Prostate gland (tissue), 2 donors: Measurements from ENCODE around the gene FAM3B. TPM values are rescaled to one million over a fixed set of nuclear protein-coding genes. Genes with fewer than 3 reads are reported as not detected.

Experiments
- DNase-seq: peaks from one replicate; pipeline ENCODE4 v3.0.0-alpha.2; 2019; ENCODE audit warnings: low spot score
- H3K27ac ChIP-seq, 2 donors: fragments of 200-600 bp; sonication (generic); 2 replicates each; pipeline ENCODE4 v1.5.1; 2017 to 2019
- H3K27me3 ChIP-seq: fragments of 200-600 bp; sonication (generic); replicated peaks from 2 replicates; pipeline ENCODE4 v1.5.1; 2019; ENCODE audit not compliant: insufficient read depth
- H3K36me3 ChIP-seq, 2 donors: fragments of 200-600 bp; sonication (generic); 1 replicate in 1 of 2; 2 replicates in 1 of 2; pipeline versions ENCODE4 v1.5.1 to v1.8.1; 2017 to 2019
- H3K4me1 ChIP-seq: fragments of 200-600 bp; sonication (generic); replicated peaks from 2 replicates; pipeline ENCODE4 v1.5.1; 2019
- H3K4me3 ChIP-seq, 2 donors: fragments of 200-600 bp; sonication (generic); 2 replicates each; pipeline ENCODE4 v1.5.1; 2017 to 2019
- H3K9me3 ChIP-seq: fragments of 200-600 bp; sonication (generic); 2 replicates; pipeline ENCODE4 v1.5.1; 2017
- CTCF ChIP-seq, 4 experiments: fragments of 200-600 bp in 2 of 4; fragments of 450-650 bp in 2 of 4; sonication (generic) in 2 of 4; IDR thresholded peaks; 1 replicate in 3 of 4; 2 replicates in 1 of 4; pipeline ENCODE4 v1.5.1; 2016 to 2019; ENCODE audit warnings: antibody characterized with exemption in 4 of 4, mild to moderate bottlenecking in 2 of 4, moderate library complexity in 2 of 4
- POLR2A ChIP-seq: fragments of 450-650 bp; IDR thresholded peaks from one replicate; pipeline ENCODE4 v1.6.1; 2016; ENCODE audit warnings: antibody characterized with exemption, mild to moderate bottlenecking
- POLR2AphosphoS5 ChIP-seq: sonication (generic); formaldehyde crosslinking; IDR thresholded peaks from one replicate; pipeline ENCODE4 v1.6.1; 2017; ENCODE audit warnings: antibody characterized with exemption
- WGBS: methylation state at CpG from one replicate; pipeline ENCODE4 v1.1.5; 2018; 5-methylcytosine and 5-hydroxymethylcytosine counted together
- intact Hi-C: fragments of 100-400 bp; cut with DNase I; formaldehyde crosslinking; loops from one replicate; pipeline ENCODE4 v1.14.2; 2022
- total RNA-seq, 2 donors: library from RNA; depleted of rRNA; stranded (reverse); fragments of >200 nt; gene quantifications; one replicate each; pipeline ENCODE4 v1.1.0, GENCODE V29; 2016

FAM3B gene
- total RNA-seq, 2 donors from 2014 or later = 19.4 to 63.6 TPM

GRCh38 chr21:41290106-41290799, 26.3 kb upstream of the FAM3B start:
- H3K4me3 ChIP-seq = no peak overlapping the region
- intact Hi-C loops = no loop called here

GRCh38 chr21:41294548-41295231, 21.9 kb upstream of the FAM3B start:
- Histone ChIP-seq H3K27ac (no peak overlapping the region), H3K36me3 (no peaks in the 10 kb centered on the region), H3K4me1 (no peaks in the 10 kb centered on the region), H3K27me3 (no peaks in the 10 kb centered on the region), H3K9me3 (no peaks in the 10 kb centered on the region), H3K4me3 (no peak overlapping the region)
- intact Hi-C loops = no loop called here
- no peak for TF ChIP-seq POLR2A
- no peak for TF ChIP-seq POLR2AphosphoS5
- no peak for TF ChIP-seq CTCF (IDR thresholded peaks at IDR 0.05)
- no peak for DNase-seq
- WGBS = 45% methylated on average over 1 of the region's 1 CpG

More at GRCh38 chr21:41290106-41290799, 26.3 kb upstream of the FAM3B start:
- WGBS = 57% methylated on average over 24 of the region's 24 CpGs
- Histone ChIP-seq H3K36me3 (no peaks in the 10 kb centered on the region), H3K27me3 (no peaks in the 10 kb centered on the region), H3K9me3 (no peaks in the 10 kb centered on the region), H3K27ac (no peak overlapping the region), H3K4me1 (no peaks in the 10 kb centered on the region)
- no peak for DNase-seq
- TF ChIP-seq CTCF (IDR thresholded peaks at IDR 0.05) (no peak), POLR2AphosphoS5 (no peak), POLR2A (no peak)

GRCh38 chr21:41295721-41296254, 20.8 kb upstream of the FAM3B start:
- 49% methylated on average over 4 of the region's 4 CpGs for WGBS
- Histone ChIP-seq H3K9me3 (no peaks in the 10 kb centered on the region), H3K36me3 (no peaks in the 10 kb centered on the region), H3K27me3 (no peaks in the 10 kb centered on the region), H3K4me1 (no peaks in the 10 kb centered on the region), H3K4me3 (no peak overlapping the region), H3K27ac (no peak overlapping the region)
- TF ChIP-seq CTCF (IDR thresholded peaks at IDR 0.05) (peak in 1 of 4 experiments; percentile 5), POLR2A (no peak)
- intact Hi-C loops = no loop called here
- DNase-seq = no peak

GRCh38 chr21:41302976-41303375, 13.6 kb upstream of the FAM3B start:
- Histone ChIP-seq H3K27me3 (no peaks in the 10 kb centered on the region), H3K4me3 (no peak overlapping the region), H3K36me3 (no peaks in the 10 kb centered on the region), H3K4me1 (no peaks in the 10 kb centered on the region), H3K9me3 (no peaks in the 10 kb centered on the region), H3K27ac (no peak overlapping the region)
- no peak for TF ChIP-seq POLR2AphosphoS5
- no peak for TF ChIP-seq POLR2A
- no peak for TF ChIP-seq CTCF (IDR thresholded peaks at IDR 0.05)
- no peak for DNase-seq
- intact Hi-C loops = no loop called here
- WGBS = 62% methylated on average over 1 of the region's 1 CpG
